SKM-1 treated with dmso at 0.1 percent for 144 hours (cell line): ENCODE data around the gene GNAI2.
"Not testable (repeated sequence)": the region's sequence is repeated elsewhere in the genome, so short reads cannot be mapped to it uniquely, and the experiment has no call there.

Experiments used
- DNase-seq: peaks from one replicate; lab custom pipeline; 2025; ENCODE audit not compliant: unreplicated experiment; lab: John Stamatoyannopoulos, UW

Gene GNAI2

DNA sequence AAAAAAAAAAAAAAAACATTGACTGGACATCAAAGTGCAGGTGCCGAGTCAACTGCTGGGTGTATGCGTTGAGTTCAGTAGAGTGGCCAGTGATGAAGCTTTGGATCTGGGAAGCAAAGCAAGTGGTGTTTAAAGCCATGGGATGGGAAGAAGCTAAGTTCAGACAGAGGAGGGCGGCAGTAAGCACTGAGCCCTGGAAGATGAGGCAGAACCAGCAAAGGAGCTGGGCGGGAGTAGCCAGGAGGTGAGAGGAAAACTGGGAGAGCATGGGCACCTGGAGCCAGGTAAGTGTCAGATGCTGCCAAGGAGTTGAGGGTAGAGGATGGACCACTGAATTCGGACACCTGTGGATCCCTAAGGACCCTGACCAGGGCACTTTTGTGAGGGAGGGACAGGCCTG, 11.4 kb upstream of the GNAI2 start:
- DNase-seq: no peak

DNA sequence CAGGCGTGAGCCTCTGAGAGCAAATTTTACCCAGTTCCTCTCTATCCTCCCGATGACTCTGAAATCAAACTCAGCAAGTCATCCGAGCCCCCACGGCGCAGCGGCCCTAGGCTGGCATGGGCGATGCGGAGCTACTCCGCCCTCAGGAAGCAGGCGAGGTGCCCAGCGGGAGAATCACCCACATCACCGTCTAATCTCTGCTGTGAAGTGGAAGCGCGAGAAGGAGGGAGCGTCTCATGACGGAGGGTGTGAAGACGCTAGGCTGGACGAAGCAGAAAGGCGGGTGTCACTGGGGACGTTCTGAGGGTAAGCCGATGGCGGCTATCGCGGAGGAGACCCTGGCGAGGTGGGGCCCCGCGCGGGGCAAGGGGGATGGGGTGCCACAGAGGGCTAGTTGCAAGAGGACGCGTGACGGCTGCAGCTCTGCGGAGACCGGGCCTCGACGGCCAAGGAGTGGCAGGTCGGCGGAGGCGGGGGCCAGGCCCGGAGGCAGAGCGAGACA, 9.1 kb upstream of the GNAI2 start:
- DNase-seq: no peak

DNA sequence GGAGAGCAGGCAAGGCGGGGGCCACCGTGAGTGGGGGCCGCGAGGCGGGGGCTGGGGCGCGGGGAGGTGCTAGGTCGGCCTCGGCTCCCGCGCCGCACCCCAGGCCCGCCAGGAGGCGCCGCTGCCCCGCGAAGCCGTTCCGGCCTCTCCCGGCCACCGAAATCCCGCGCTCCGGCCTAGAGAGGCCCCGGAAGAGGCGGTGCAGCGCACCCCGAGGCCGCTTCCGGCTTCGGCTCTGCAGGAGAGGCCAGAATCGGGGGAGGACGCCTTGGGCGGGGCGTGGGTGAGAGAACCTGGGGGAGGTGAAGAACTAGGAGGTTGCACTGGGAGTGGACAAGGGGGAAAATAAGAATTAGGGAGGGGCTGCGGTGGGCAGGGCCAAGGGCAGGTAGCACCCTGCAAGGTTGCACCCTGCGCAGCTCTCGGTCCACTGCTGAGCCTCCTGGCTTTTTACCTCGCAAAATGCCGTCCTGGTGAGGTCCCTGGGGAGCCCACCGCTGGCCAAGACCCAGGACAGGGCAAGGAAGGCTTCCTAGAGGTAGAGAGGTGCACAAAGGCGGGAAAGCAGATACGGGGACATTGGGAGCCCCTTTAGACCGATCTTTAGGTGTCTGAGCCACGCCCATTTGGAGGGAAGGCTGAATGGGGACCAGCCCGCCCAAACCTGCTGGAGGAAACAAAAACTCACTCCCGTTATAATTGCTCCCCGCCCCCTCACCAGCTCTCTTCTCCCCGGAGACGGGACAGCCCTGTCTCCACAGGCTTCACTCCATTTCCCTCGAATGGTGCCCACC, 8.4 kb upstream of the GNAI2 start:
- peak; percentile 88 for DNase-seq

DNA sequence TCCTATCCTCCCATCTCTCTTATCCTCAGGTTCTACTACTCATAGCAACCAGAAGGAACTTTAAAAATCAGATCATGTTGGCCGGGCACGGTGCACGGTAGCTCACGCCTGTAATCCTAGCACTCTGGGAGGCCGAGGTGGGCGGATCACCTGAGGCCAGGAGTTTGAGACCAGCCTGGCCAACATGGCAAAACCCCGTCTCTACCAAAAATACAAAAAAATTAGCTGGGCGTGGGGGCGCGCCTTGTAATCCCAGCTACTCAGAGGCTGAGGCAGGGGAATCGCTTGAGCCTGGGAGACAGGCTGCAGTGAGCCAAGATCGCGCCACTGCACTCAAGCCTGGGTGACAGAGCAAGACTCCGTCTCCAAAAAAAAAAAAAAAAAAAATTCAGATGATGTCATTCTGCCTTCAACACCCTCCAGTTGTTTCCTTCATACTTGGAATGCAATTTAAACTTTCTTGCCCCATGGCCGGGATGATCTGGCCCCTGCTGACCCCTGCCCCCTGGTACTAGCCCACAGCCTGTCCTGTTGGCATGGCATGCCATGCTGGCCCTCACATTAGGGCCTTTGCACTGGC, 7.7 kb upstream of the GNAI2 start:
- DNase-seq: not testable (repeated sequence)

DNA sequence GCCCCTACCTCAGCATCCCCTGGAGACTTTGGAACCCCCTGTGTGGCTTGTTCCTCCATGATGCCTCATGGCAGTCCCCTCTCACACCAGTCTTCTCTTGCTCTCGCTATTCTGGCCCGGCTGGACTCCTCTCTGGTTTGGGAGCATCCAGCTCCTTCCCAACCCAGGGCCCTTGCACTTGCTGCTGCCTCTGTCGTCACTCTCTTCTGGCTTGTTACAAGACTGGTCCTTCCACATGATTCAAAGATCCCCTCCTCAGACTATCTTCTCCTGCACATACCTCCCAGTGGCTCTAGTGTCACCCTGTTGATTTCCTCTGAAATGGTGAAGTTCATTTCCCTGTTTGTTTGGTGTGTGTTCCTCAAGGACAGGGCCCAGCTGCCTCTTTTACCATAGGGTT, 6.5 kb upstream of the GNAI2 start:
- DNase-seq: no peak

DNA sequence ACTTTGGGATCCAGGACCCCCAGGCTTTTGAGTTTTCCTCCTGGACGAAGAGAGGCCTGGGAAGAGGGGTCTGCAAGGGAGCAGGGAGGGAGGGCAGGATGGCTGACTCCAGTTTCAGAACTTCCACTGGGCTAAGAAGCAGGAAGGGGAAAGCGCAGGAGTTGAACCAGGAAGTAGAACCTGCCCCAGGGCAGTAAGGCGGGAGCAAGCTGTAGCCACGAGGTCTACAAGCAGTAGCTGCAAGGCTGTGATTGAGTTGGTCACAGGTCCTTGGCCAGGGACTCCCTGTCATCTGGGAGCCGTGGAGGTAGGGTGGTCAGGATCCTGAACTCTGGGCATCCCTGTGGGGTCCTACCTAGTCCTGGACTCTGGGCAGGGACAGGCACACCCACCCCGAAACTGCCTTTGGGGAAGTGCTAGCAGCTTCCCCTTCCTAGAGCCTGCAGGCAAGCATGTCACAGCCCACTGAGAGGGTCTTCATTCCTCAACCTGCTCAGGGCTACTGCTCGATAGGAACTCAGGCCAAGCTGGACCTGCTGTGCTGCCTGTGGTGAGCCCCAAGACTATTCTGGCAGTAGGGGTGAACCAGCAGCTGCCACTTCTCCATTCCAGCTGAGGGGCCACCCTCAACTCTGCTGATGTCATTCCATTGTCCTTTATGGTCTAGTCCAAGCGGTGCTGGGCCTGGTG, 5.8 kb upstream of the GNAI2 start:
- peak; percentile 30 for DNase-seq

DNA sequence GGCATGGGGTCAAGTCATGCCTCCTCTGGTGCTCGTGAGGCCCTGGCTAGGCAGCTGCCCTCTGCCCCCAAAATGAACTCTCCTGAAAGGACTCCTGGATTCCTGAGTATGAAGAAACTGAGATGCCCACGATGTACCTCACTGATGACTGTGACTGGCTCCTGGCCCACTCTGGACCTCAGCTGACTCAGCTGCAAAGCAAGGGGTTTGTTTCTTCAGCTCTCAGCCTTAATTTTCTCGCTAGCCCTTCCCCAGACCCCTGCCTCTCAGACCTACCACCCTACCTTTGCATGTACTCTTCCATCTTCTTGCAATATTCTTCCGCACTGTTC, 5.2 kb upstream of the GNAI2 start:
- no peak for DNase-seq

DNA sequence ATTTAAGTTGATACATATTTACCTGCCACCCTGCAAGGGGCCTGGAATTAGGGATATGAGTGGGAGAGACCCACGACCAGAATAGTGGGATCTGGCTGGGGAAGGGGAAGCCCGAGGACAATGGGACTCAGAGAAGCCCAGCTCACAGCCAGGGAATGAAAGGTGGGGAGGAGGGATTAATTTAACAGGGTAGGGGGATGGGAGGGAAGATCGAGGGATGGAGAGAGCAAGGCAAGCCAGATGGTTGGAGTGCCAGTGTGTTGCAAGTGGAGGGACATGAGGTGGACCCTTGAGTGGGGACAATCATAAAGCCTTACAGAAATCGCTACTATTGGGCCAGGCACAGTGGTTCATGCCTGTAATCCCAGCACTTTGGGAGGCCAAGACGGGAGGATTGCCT, 4.4 kb upstream of the GNAI2 start:
- no peak for DNase-seq

DNA sequence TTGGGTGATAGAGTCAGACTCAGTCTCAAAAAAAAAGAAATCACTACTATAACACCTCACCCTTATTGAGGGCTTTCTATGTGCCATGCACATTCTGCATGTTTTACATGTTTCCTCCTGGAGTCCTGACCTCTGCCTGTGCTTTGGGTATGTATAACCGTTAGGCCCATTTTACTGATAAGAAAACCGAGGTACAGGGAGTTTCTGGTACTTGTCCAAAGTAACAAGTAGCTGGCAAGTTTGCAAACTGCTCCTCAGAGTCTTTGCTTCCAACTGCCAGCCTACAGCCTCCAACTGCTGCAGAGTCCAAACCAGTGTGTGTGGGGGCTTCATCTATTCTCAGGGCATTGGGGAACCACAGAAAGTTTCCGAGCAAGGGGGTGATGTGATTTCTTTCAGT, 3.7 kb upstream of the GNAI2 start:
- DNase-seq: no peak

DNA sequence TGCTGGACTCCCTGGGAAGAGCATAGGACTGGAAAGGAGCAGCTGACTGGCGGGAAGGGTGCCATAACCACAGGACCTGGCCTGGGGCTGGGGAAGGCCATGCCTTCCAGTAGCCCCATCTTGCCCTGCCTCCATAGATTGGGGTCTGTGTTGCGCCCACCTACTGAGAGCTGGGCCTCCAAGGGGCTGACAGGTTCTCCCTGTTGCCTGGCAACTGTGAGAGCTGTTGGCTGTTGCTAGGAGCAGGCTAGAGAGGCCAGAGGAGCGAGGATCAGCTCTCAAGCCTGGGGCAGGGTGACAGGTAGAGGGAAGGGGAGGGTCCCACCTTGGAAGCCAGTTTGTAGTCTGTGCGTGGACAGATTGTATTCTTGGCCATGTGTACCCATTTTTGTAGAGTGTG, 2.8 kb upstream of the GNAI2 start:
- no peak for DNase-seq

DNA sequence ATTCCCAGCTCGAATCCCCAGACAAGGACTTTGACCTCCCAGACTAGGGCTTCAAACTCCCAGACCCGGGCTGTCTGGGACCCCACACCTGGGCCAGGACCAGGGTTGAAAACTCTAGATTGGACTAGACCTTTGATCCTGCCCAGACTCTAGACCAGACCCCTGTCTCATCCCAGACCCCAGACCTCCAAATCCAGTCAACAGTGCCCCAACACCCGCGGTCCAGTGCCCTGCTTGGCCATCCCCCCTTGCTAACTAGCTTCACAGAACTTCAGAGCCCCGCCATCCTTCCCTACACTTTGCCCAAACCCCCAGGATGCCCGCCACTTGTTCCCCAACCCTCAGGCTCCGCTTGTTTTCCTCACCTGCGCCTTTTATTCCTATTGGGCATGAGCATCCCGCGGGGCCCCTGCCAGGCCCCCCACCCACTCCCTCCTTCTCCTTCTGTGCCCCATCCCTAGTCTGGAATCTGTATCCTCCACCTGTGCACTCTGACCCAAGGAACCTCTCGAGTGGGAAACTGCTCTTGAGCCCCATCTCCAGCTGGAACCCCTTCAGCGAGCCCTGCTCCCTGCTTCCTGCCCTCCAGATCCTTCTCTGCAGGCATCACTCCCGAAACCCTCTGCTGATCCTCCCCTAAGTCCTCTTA, 604 bp downstream of the GNAI2 start:
- DNase-seq: no peak

DNA sequence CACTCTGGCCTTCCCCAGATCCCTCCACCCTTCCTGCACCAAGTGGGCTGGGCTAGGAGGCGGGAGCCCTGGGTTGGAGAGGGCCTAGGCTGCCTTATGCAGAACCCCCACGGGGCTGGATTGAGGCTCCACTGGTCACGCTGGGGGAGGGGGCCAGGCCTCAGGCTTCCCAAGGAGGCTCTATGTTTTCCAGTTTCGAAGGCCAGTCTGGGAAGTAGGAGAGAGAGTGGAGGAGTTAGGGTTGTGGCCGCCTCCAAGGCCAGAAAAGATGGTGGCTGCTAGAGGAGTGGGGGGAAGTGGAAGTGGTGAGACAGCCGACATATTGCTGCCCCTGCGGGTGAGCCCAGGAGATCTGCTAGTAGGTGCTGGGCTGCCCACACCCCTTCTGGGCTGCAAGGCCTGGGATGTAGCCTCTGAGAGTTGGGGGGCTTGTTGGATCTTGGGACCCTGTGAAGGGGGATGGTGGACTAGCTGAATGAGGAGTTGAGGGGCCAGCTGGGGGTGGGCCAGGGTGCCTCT, 1.2 kb downstream of the GNAI2 start:
- DNase-seq: no peak

DNA sequence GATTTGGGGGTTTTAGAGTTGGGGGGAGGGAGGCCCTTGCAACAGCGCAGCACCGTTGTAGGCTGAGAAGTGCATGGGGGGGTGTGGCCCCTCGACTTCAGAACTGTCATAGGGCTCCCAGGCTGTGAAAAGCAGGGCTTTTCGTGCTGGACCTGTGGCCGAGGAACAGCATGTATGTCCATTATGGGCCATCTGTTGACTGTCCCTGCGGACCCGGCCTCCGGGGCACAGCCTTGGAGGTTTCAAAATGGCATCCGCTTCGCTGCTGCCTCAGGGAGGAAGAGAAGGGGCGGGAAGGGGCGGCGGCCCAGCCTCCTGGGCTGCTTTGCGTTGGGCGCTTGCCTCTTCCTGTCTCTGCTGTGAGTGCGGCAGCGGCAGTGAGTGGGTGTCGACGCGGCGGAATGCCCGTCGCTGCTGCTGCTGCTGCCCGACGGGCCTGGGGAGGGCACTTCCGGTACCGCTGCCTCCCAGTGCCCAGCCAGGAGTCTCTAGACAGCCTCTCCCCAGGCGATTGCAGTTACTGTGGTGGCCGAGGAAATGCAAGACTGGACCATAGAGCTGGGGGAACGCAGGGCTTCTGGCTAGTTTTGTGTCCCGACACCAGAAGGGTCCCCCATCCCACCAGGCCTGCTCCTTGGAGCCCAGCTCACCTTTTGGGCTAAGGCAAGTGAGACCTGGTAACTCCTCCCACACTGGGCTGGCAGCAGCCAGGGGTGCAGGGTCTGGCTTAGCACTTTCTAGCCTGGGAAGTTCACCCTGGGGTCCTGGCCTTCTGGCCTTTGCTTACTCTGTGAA, 1.9 kb downstream of the GNAI2 start:
- peak; percentile 79 for DNase-seq

DNA sequence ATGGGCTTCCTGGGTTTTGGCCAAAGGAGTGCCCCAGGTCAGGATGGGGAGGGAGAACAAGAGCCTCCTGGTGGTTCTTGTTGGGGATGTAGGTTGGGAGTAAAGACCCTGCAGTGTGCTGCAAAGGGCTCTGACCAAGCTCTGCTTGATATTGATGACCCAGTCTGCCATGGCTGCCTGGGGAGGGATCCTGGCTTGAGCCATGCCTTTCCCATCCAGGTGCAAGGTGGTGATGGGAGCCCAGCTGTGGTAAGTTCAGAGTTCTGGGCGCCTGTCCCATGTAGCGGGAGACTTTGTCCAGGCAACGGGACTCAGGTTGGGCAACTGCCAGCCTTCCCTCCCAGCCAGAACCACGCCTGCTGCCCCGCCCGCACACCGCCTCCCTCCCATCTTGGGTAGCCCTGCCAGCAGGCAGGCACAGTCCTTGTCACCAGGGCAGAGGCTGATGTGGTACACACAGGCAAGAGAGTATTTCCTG, 2.6 kb downstream of the GNAI2 start:
- no peak for DNase-seq

DNA sequence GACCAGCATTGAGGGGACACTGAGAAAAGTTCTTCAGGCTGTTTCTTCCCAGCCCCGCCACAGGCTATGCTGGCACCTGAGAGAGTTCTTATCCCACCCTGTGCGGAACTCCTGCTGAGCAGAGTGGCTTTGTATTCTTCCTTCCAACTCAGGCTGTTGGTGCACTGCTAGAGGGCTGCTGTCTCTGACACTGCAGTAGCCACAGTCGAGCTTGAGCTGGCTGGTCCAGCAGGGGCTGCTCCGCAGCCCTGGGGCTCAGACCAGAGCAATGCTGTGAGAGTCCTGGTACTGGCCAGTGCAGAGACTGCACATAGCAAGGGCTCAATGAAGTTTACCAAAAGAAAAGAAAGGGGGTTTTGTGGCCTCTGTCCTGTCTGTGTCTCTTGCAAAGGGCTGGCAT, 3.6 kb downstream of the GNAI2 start:
- DNase-seq: no peak

DNA sequence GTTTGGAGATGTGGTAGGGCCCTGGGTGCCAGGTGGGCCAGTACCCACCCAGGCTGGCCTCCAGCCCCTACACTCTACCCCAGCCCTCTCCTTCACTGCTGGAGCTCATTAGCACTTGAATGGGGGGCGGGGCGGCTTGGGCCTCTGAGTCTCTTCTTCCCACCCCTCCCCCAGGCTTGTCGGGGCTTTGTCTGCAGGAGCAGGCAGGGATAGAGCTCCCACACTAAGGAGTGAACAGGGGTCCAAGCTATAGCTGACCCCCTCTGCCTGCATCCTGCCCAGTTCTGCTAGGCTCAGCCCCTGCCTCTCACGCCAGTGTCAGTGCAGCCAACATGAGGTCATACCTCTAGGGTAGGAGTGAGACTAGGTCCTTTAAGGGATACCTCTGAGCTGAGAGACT, 5.2 kb downstream of the GNAI2 start:
- DNase-seq: no peak

DNA sequence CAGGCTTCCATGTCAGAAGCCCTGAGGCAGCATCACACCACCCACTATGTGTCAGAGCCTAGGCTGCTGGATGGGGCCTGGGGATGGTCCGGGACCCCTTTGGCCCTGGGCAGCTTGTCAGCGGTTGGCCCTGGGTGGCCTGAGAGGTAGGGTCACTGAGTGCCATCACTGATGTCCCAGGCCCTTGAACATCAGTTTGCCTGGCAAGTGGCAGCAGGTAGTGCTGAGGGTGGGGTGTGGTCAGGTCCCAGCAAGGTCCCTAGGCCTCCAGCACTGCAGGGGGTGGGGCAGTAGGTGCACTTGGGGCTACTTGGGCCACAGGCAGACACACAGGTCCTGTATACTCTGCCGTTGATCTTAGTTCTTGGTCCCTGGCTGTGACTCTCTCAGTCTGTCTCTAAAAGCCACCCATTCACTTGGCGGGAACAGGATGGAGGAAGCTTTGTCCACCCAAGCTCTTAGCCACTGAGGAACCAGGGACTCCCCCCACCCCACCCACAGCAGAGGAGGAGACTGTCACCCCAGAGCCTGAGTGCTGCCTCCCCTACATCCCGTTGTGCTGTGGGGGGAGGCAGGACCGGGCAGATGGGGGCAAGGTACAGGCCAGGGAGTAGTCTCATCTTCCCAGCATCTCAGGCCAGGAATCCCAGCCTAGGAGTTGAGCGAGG, 5.8 kb downstream of the GNAI2 start:
- no peak for DNase-seq

DNA sequence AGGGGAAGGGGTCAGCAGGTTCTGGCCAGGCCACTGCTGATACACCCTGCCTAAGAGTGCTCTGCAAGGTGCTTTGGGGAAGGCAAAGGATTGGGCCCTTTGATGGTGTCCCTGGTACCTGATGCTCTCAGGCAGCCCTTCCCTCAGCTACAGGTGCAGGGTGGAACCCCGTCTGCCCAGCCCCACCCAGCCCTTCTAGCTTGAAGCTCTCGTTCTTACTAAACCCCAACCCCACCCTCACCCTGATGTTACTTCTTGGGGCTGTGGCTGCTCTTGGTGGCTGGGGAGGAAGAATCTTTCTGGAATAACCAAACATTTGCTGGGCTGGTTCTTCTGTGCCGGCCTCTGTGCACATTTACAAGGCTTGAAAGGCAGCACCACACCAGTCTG, 6.4 kb downstream of the GNAI2 start:
- DNase-seq: no peak

DNA sequence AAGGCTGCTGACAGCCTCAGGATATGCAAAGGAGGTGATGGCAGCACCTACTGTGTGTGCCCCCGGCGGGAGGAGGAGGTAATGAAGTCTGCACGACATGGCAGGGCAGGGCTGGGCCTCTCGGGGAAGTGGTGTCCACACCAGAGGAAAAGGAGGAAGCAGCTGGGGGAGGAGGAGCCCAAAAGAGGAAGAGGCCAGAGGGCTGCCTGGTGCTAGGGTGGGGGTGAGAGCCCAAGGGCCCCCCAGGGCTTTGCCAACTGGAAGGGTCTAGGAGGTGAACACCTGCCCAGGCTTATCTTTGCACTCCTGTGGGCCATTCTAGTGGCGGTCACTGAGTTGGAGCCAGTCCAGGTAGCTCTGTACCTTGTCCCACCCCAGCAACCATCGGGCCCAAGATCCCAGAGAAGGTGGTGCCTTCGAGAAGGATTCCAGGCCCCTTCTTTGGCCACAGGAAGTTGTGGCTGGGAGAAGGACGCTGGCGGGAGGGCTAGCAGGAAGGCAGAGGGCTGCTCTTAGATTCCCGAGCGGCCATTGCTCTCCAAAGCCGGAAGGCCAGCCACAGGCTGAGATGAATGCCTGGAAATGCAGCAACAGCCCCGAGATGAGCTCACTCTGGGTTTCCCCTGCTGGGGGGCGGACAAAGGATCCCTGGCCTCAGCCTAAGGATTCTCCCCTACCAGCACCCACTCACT, 7.0 kb downstream of the GNAI2 start:
- DNase-seq: peak; percentile 96

DNA sequence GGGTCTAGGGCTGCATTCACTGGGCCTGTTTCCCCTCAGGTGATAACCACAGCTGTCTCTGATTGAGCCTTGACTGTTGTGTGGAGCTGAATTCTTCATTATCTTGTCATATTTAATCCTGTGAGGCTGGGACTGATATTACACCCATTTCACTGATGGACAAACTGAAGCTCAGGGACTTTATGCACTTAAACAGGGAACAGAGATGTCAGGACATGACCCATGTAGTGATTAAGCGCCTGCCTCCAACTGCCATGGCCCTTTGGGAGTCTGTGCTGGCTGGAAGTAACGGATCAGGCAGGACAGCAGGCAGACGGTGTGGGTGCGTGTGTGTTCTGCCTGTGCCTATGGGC, 7.5 kb downstream of the GNAI2 start:
- no peak for DNase-seq
